PC-9 (cell line): Measurements from ENCODE around the gene NINJ2. TPM values are rescaled to one million over a fixed set of nuclear protein-coding genes. Genes with fewer than 3 reads are reported as not detected.
"Not testable (repeated sequence)": the region's sequence is repeated elsewhere in the genome, so short reads cannot be mapped to it uniquely, and the experiment has no call there.

Source experiments
- BruUV-seq: library from RNA; stranded (reverse); fragments of 400-500 nt; replicated peaks from 2 replicates; lab custom pipeline; 2021; lab: Mats Ljungman, UMichigan
- CTCF ChIA-PET: fragments of 300-600 bp; sonication (Branson Sonifier 250); formaldehyde crosslinking; loops from one replicate; lab custom pipeline; 2022; ENCODE audit warnings: antibody characterized with exemption; lab: Charles Lee
- POLR2A ChIA-PET: fragments of 300-600 bp; sonication (Branson Sonifier 250); formaldehyde crosslinking; loops from one replicate; lab custom pipeline; 2022; ENCODE audit warnings: antibody characterized with exemption; ENCODE audit not compliant: unreplicated experiment; lab: Charles Lee
- DNase-seq, 2 experiments: peaks; one replicate each; pipeline versions ENCODE4 v3.0.0 to v3.0.0-alpha.2; 2015 to 2022; ENCODE audit warnings: mixed read lengths in 1 of 2
- H2AFZ ChIP-seq: fragments of 200-600 bp; sonication (generic); 2 replicates; pipeline ENCODE4 v1.8.1; 2017; ENCODE audit warnings: antibody characterized with exemption
- H3F3A ChIP-seq: fragments of 200-600 bp; sonication (generic); 2 replicates; pipeline ENCODE4 v1.8.1; 2017; ENCODE audit warnings: antibody characterized with exemption, mild to moderate bottlenecking, low read depth; ENCODE audit not compliant: insufficient read depth
- H3K27ac ChIP-seq: fragments of 200-600 bp; sonication (generic); 2 replicates; pipeline ENCODE4 v1.6.1; 2016; ENCODE audit warnings: mixed run types
- H3K27me3 ChIP-seq: fragments of 200-600 bp; sonication (generic); 2 replicates; pipeline ENCODE4 v1.6.1; 2016; ENCODE audit warnings: low read depth, mixed run types; ENCODE audit not compliant: insufficient read depth
- H3K36me3 ChIP-seq: fragments of 200-600 bp; sonication (generic); 2 replicates; pipeline ENCODE4 v1.6.1; 2016; ENCODE audit warnings: low read depth, mixed run types
- H3K4me1 ChIP-seq: fragments of 200-600 bp; sonication (generic); replicated peaks from 2 replicates; pipeline ENCODE4 v1.6.1; 2016; ENCODE audit warnings: mixed run types; ENCODE audit not compliant: insufficient read depth
- H3K4me2 ChIP-seq: fragments of 200-600 bp; sonication (generic); 2 replicates; pipeline ENCODE4 v1.6.1; 2017; ENCODE audit warnings: mixed run types
- H3K4me3 ChIP-seq: fragments of 200-600 bp; sonication (generic); 2 replicates; pipeline ENCODE4 v1.6.1; 2016; ENCODE audit warnings: mixed run types
- H3K79me2 ChIP-seq: fragments of 200-600 bp; sonication (generic); 2 replicates; pipeline ENCODE4 v1.6.1; 2017; ENCODE audit warnings: low read depth, mixed run types
- H3K9me2 ChIP-seq: fragments of 200-600 bp; sonication (generic); 2 replicates; pipeline ENCODE4 v1.8.1; 2017; ENCODE audit warnings: mild to moderate bottlenecking; ENCODE audit not compliant: insufficient read depth
- H3K9me3 ChIP-seq: fragments of 200-600 bp; sonication (generic); 2 replicates; pipeline ENCODE4 v1.8.1; 2016; ENCODE audit warnings: low read depth; ENCODE audit not compliant: insufficient read depth
- H4K20me1 ChIP-seq: fragments of 200-600 bp; sonication (generic); 2 replicates; pipeline ENCODE4 v1.8.1; 2017; ENCODE audit not compliant: insufficient read depth
- CTCF ChIP-seq: fragments of 200-600 bp; sonication (generic); conservative IDR thresholded peaks from 2 replicates; pipeline ENCODE4 v1.6.1; 2017; ENCODE audit warnings: mixed run types, antibody characterized with exemption, mild to moderate bottlenecking, moderate library complexity
- EZH2 ChIP-seq: fragments of 200-600 bp; sonication (generic); IDR thresholded peaks from 2 replicates; pipeline ENCODE4 v1.8.0; 2017; ENCODE audit warnings: antibody characterized with exemption, low read depth
- intact Hi-C: fragments of 100-400 bp; cut with micrococcal nuclease; formaldehyde crosslinking; loops from one replicate; pipeline ENCODE4 v1.10.0; 2022; ENCODE audit not compliant: unreplicated experiment
- total RNA-seq: library from RNA; stranded (reverse); gene quantifications from 2 replicates; pipeline ENCODE4 v1.2.3, GENCODE V29; 2021

Gene NINJ2
- total RNA-seq, 1 experiment from 2014 or later, result 19.3 TPM

GRCh38 chr12:632102-632696, 31.0 kb downstream of the NINJ2 start:
- Histone ChIP-seq H4K20me1 (no peaks in the 10 kb centered on the region), H3K9me3 (no peaks in the 10 kb centered on the region), H3K27ac (peak overlapping the region; percentile 68), H3F3A (peaks cover 34% of the 10 kb centered on the region), H3K79me2 (no peaks in the 10 kb centered on the region), H3K36me3 (no peaks in the 10 kb centered on the region), H3K27me3 (no peaks in the 10 kb centered on the region), H2AFZ (peak overlapping the region; percentile 14; the same call in 1 of the 2 replicates), H3K4me1 (peaks cover 57% of the 10 kb centered on the region), H3K4me3 (peak overlapping the region; percentile 10; the same call in 1 of the 2 replicates), H3K4me2 (peak overlapping the region; percentile 61), H3K9me2 (no peaks in the 10 kb centered on the region)
- CTCF ChIA-PET, result interaction anchor here (0.6 to 1.0 kb wide), 7 partner anchors 22 to 951 kb away, joined by 3 to 9 read pairs (median 6); partner anchors contain the start of gene RAD52
- POLR2A ChIA-PET, result interaction anchor here (0.6 to 1.2 kb wide), 3 partner anchors 10 to 26 kb away, joined by 3 to 7 read pairs (median 4); no protein-coding TSS in a partner anchor
- intact Hi-C loops, result loop anchor here (1.0 to 2.0 kb wide), 5 partner anchors 10 to 183 kb away; no protein-coding TSS in a partner anchor
- DNase-seq, result peak; percentile 77 to 95
- TF ChIP-seq CTCF (no peak), EZH2 (no peak)
- no TSS peak for BruUV-seq

- DNase-seq, result peak in 1 of 2 experiments; percentile 64
- H3K27ac ChIP-seq, result peak overlapping the region; percentile 68
- ChIA-PET CTCF (interaction anchor here (0.6 to 1.0 kb wide), 2 partner anchors 120 to 233 kb away, joined by 3 to 7 read pairs; no protein-coding TSS in a partner anchor), POLR2A (interaction anchor here (0.7 kb wide), 1 partner anchor 14 kb away, joined by 5 read pairs; no protein-coding TSS in a partner anchor)
- H3K9me2 ChIP-seq, result no peaks in the 10 kb centered on the region
- peaks cover 57% of the 10 kb centered on the region for H3K4me1 ChIP-seq
- H4K20me1 ChIP-seq, result no peaks in the 10 kb centered on the region
- peaks cover 34% of the 10 kb centered on the region for H3F3A ChIP-seq
- H3K4me3 ChIP-seq, result peak overlapping the region; percentile 10; the same call in 1 of the 2 replicates
- TF ChIP-seq EZH2 (no peak), CTCF (no peak)
- H3K27me3 ChIP-seq, result no peaks in the 10 kb centered on the region
- no peaks in the 10 kb centered on the region for H3K36me3 ChIP-seq
- H3K79me2 ChIP-seq, result no peaks in the 10 kb centered on the region
- intact Hi-C loops, result no loop called here
- TSS peak; percentile 79 for BruUV-seq
- H3K4me2 ChIP-seq, result peak overlapping the region; percentile 61
- H2AFZ ChIP-seq, result no peak overlapping the region
- no peaks in the 10 kb centered on the region for H3K9me3 ChIP-seq
Observed at GRCh38 chr12:630656-631632, 32.3 kb downstream of the NINJ2 start.

GRCh38 chr12:628742-629078, 34.5 kb downstream of the NINJ2 start:
- Histone ChIP-seq H3K4me2 (peak overlapping the region; percentile 39), H3F3A (peaks cover 31% of the 10 kb centered on the region), H3K4me1 (peaks cover 54% of the 10 kb centered on the region)
- H3K36me3 ChIP-seq, H3K79me2 ChIP-seq, intact Hi-C loops, CTCF ChIA-PET, H3K9me3 ChIP-seq, DNase-seq, H3K4me3 ChIP-seq, BruUV-seq, POLR2A ChIA-PET, H3K27me3 ChIP-seq, H2AFZ ChIP-seq, H4K20me1 ChIP-seq, H3K27ac ChIP-seq, H3K9me2 ChIP-seq: not testable (repeated sequence)
